ENCODE data around the gene ENTREP1. TPM values are rescaled to one million over a fixed set of nuclear protein-coding genes. Genes with fewer than 3 reads are reported as not detected.

The ENTREP1 gene
- not detected for total RNA-seq
- not detected for polyA plus RNA-seq
- 0 to 0.09 (median 0) reads per million in 6 experiments for total RNA-seq

GRCh38 chr9:69324549-69325401, at the start of gene ENTREP1:
ENTREP1 (plus strand) TSS chr9:69325215; CDS start chr9:69325310, 95 bp downstream.
- no peak for DNase-seq
- peaks cover 19 to 41% (median 30%) of the 10 kb centered on the region in 5 donors for H3K27me3 Mint-ChIP-seq

GRCh38 chr9:69276775-69277174, 48.2 kb upstream of the ENTREP1 start:
- H3K27ac Mint-ChIP-seq = no peak overlapping the region

More at GRCh38 chr9:69324549-69325401, at the start of gene ENTREP1:
- no peaks in the 10 kb centered on the region for H3K36me3 Mint-ChIP-seq
- POLR2A ChIA-PET = no interaction called here
- H3K4me3 Mint-ChIP-seq = peak within 1 kb of the TSS in 3 of 10 donors; percentile 10 to 19 (median 10)
- no peak for ATAC-seq
- H3K27ac Mint-ChIP-seq = no peak within 1 kb of the TSS
- H3K9me3 Mint-ChIP-seq = no peaks in the 10 kb centered on the region
- peaks cover 0 to 10% (median 6%) of the 10 kb centered on the region in 4 donors for H3K4me1 Mint-ChIP-seq

GRCh38 chr9:69279084-69279731, 45.8 kb upstream of the ENTREP1 start:
- DNase-seq (no peak), ATAC-seq (no peak)
- POLR2A ChIA-PET = no interaction called here
- Mint-ChIP-seq H3K27ac (no peak overlapping the region), H3K27me3 (peaks cover 7 to 34% (median 19%) of the 10 kb centered on the region in 5 donors), H3K36me3 (peaks cover 0 to 6% (median 3%) of the 10 kb centered on the region in 3 donors), H3K4me3 (no peak overlapping the region), H3K4me1 (no peaks in the 10 kb centered on the region), H3K9me3 (peaks cover 0 to 29% (median 16%) of the 10 kb centered on the region in 9 donors)

More at GRCh38 chr9:69276775-69277174, 48.2 kb upstream of the ENTREP1 start:
- POLR2A ChIA-PET = no interaction called here
- H3K4me3 Mint-ChIP-seq = no peak overlapping the region
- DNase-seq (no peak), ATAC-seq (no peak)
- H3K4me1 Mint-ChIP-seq = no peaks in the 10 kb centered on the region
- H3K27me3 Mint-ChIP-seq = peaks cover 4 to 24% (median 12%) of the 10 kb centered on the region in 5 donors
- H3K9me3 Mint-ChIP-seq = peaks cover 0 to 32% (median 14%) of the 10 kb centered on the region in 9 donors
- peaks cover 0 to 7% (median 3%) of the 10 kb centered on the region in 3 donors for H3K36me3 Mint-ChIP-seq

- DNase-seq (no peak), ATAC-seq (no peak)
- no peak overlapping the region for H3K27ac Mint-ChIP-seq
- H3K4me1 Mint-ChIP-seq = no peaks in the 10 kb centered on the region
- POLR2A ChIA-PET = no interaction called here
- peaks cover 7 to 39% (median 19%) of the 10 kb centered on the region in 5 donors for H3K27me3 Mint-ChIP-seq
- peaks cover 0 to under 1% (median 0%) of the 10 kb centered on the region in 3 donors for H3K36me3 Mint-ChIP-seq
- H3K4me3 Mint-ChIP-seq = no peak overlapping the region
- peaks cover 0 to 27% (median 12%) of the 10 kb centered on the region in 9 donors for H3K9me3 Mint-ChIP-seq
Measured at GRCh38 chr9:69279733-69280132, 45.3 kb upstream of the ENTREP1 start.

DNA sequence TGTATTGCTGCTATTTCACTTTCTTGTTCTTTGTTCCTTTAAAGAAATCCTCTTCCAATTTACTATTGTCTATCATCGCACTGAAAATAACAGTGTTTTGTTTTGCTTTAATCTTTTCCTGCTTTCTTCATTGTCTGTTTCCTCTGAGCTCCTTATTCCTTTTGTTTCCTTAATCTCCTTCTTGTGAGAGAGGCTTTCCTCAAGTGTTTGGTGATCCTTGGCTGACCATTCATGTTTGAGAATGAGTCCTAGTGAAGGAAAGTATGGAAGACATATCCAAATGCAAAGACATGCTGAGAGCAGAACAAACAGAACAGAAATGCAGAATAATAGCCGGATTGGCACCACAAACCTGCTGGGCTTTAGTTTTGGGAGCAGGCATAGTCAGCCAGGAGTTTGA, 42.0 kb upstream of the ENTREP1 start:
- ATAC-seq (no peak), DNase-seq (no peak)
- Mint-ChIP-seq H3K36me3 (no peaks in the 10 kb centered on the region), H3K27me3 (peaks cover 18 to 49% (median 36%) of the 10 kb centered on the region in 5 donors), H3K4me3 (no peak overlapping the region), H3K9me3 (peaks cover 0 to 18% (median 6%) of the 10 kb centered on the region in 9 donors), H3K27ac (no peak overlapping the region), H3K4me1 (no peaks in the 10 kb centered on the region)
- POLR2A ChIA-PET = no interaction called here

DNA sequence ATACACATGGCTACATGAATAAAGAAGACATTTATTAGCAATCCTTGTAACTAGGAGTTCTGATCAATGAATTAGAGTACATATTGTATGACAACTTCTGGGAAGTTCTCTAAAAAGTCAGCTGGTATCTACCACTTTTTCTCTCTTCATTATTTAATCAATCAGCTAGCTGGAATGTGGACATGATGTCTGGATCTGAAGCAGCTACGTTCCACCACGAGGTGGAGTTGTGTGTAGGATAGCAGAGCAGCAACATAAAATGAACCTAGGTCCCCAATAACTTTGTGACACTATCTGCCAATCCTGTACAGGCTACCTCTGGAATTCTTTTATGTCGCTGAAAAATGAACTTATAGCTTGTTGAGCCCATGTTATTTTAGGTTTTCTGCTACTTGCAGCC, 32.9 kb upstream of the ENTREP1 start:
- H3K27me3 Mint-ChIP-seq = peaks cover 3 to 31% (median 9%) of the 10 kb centered on the region in 5 donors
- no peak overlapping the region for H3K27ac Mint-ChIP-seq
- peaks cover 0 to 8% (median 0%) of the 10 kb centered on the region in 9 donors for H3K9me3 Mint-ChIP-seq
- no peaks in the 10 kb centered on the region for H3K36me3 Mint-ChIP-seq
- H3K4me1 Mint-ChIP-seq = no peaks in the 10 kb centered on the region
- POLR2A ChIA-PET = no interaction called here
- ATAC-seq = no peak
- H3K4me3 Mint-ChIP-seq = no peak overlapping the region
- DNase-seq = no peak

- no peaks in the 10 kb centered on the region for H3K36me3 Mint-ChIP-seq
- peaks cover 0 to 8% (median 0%) of the 10 kb centered on the region in 9 donors for H3K9me3 Mint-ChIP-seq
- H3K4me3 Mint-ChIP-seq = no peak overlapping the region
- POLR2A ChIA-PET = no interaction called here
- DNase-seq = no peak
- H3K27ac Mint-ChIP-seq = no peak overlapping the region
- no peak for ATAC-seq
- peaks cover 0 to 26% (median 5%) of the 10 kb centered on the region in 5 donors for H3K27me3 Mint-ChIP-seq
- H3K4me1 Mint-ChIP-seq = no peaks in the 10 kb centered on the region
Measured at GRCh38 chr9:69293156-69293555, 31.9 kb upstream of the ENTREP1 start.

DNA sequence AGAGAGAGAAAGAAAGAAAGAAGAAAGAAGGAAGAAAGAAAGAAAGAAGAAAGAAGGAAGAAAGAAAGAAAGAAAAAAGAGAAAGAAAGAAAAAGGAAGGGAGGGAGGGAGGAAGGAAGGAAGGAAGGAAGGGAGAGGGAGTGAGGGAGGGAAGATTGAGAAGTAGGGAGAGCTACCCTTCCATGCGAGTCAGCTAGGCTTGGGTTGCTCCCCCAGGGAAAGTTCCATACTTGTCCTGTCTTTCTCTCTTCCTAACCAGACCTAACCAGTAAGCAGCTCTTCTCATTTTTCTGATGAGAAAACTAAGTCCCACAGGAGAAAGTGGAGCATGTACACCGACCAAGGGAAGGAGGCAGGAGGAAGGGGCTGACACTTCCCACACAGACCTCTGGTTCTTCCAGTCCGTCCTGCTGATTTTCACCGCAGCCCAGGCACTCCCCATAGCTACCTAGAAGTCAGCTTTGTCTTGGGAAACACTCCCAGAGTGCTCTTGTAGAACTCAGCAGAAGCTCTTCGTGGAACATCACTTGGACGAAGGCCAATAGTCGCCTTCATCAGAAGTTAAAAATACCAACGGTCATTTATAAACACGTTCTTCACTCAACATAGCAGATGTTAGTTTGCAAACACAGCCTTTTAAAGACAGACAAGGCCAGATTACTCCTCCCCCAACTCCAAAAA, 29.0 kb upstream of the ENTREP1 start:
- Mint-ChIP-seq H3K27me3 (peaks cover 0 to 22% (median 0%) of the 10 kb centered on the region in 5 donors), H3K27ac (no peak overlapping the region), H3K4me1 (no peaks in the 10 kb centered on the region), H3K36me3 (no peaks in the 10 kb centered on the region), H3K4me3 (no peak overlapping the region), H3K9me3 (peaks cover 0 to 5% (median 0%) of the 10 kb centered on the region in 9 donors)
- POLR2A ChIA-PET = no interaction called here
- no peak for DNase-seq
- ATAC-seq = no peak

DNA sequence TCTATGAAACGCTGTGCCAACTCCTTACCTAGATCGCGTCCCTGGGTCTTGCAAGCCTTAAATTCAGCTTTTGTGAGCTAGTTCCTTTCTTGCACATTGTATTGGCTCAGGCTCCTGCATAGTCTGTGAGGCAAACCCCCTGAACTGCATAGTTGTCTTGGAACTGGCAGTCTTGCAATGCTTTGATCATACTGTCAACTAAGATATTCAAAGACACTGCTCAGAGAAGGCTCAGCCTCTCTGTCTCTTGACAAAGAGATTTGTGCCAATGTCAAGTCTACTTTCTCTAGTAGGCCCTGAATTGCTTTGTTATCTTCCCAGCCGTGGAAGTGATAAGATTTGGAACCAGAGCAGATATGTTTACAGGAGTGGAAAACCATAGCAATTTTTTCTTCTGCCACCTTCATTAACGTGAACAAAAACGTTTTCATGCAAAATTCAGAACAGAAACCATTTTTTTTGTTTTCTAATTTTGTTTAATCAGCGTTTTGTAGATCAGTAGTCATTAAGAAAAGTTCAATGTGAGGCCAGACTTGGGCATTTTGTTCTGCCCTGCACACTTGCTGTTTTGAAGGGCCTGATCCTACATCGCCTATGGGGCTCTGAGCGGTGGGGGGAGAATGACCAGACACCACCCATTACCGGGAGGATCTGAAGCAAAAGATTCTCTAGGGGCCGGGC, 27.6 kb upstream of the ENTREP1 start:
- Mint-ChIP-seq H3K4me1 (no peaks in the 10 kb centered on the region), H3K36me3 (no peaks in the 10 kb centered on the region), H3K27me3 (peaks cover 0 to 22% (median 4%) of the 10 kb centered on the region in 5 donors), H3K4me3 (no peak overlapping the region), H3K9me3 (peaks cover 0 to 4% (median 0%) of the 10 kb centered on the region in 9 donors), H3K27ac (no peak overlapping the region)
- POLR2A ChIA-PET = no interaction called here
- no peak for DNase-seq
- no peak for ATAC-seq

DNA sequence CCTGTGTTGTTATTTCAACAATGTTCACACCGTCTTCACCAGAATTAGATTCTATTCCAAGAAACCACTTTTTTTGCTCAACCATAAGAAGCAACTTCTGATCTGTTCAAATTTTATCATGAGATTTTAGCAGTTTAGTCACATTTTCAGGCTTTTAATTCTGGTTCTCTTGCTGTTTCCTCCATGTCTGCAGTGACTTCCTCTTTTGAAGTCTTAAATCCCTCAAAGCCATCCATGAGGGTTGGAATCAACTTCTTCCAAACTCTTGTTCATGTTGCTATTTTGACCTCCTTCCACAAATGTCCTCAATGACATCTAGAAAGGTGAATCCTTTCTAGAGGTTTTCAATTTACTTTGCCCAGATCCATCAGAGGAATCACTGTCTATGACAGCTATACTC, 25.7 kb upstream of the ENTREP1 start:
- Mint-ChIP-seq H3K36me3 (no peaks in the 10 kb centered on the region), H3K9me3 (peaks cover 0 to 4% (median 0%) of the 10 kb centered on the region in 9 donors), H3K4me1 (no peaks in the 10 kb centered on the region), H3K27ac (no peak overlapping the region), H3K27me3 (peaks cover 0 to 18% (median 4%) of the 10 kb centered on the region in 5 donors), H3K4me3 (no peak overlapping the region)
- POLR2A ChIA-PET = no interaction called here
- DNase-seq (no peak), ATAC-seq (no peak)

- POLR2A ChIA-PET = no interaction called here
- H3K9me3 Mint-ChIP-seq = peaks cover 0 to 2% (median 0%) of the 10 kb centered on the region in 9 donors
- H3K27ac Mint-ChIP-seq = no peak overlapping the region
- H3K4me1 Mint-ChIP-seq = no peaks in the 10 kb centered on the region
- H3K27me3 Mint-ChIP-seq = peaks cover 0 to 17% (median 4%) of the 10 kb centered on the region in 5 donors
- no peak for ATAC-seq
- DNase-seq = no peak
- H3K36me3 Mint-ChIP-seq = no peaks in the 10 kb centered on the region
- H3K4me3 Mint-ChIP-seq = no peak overlapping the region
Measured at GRCh38 chr9:69299826-69300225, 25.2 kb upstream of the ENTREP1 start.

GRCh38 chr9:69303331-69303730, 21.7 kb upstream of the ENTREP1 start:
- no peak for DNase-seq
- no peaks in the 10 kb centered on the region for H3K9me3 Mint-ChIP-seq
- peaks cover 2 to 11% (median 7%) of the 10 kb centered on the region in 5 donors for H3K27me3 Mint-ChIP-seq
- no peak overlapping the region for H3K27ac Mint-ChIP-seq
- no peaks in the 10 kb centered on the region for H3K36me3 Mint-ChIP-seq
- POLR2A ChIA-PET = no interaction called here
- ATAC-seq = no peak
- H3K4me3 Mint-ChIP-seq = no peak overlapping the region
- no peaks in the 10 kb centered on the region for H3K4me1 Mint-ChIP-seq
